T-helper 2 cell treated with Interferon-gamma antibody and Interleukin-4, amounts not matched to agents 5 μg/mL and 100 μg/mL, for 36 hours (primary cell): ENCODE data around the gene MBD5.

Experiments
- DNase-seq: peaks from one replicate; pipeline ENCODE4 v3.0.0; 2021; ENCODE audit warnings: low spot score
- H3K27ac Mint-ChIP-seq: one replicate; pipeline ENCODE4 v1.8.0; 2021; ENCODE audit warnings: mild to moderate bottlenecking, mixed read lengths
- H3K27me3 Mint-ChIP-seq: one replicate; pipeline ENCODE4 v1.8.0; 2021; ENCODE audit warnings: low read depth, mixed read lengths
- H3K36me3 Mint-ChIP-seq: one replicate; pipeline ENCODE4 v1.8.0; 2021; ENCODE audit warnings: low read depth, mixed read lengths
- H3K4me1 Mint-ChIP-seq: one replicate; pipeline ENCODE4 v1.8.0; 2021; ENCODE audit warnings: low read depth, mixed read lengths
- H3K4me3 Mint-ChIP-seq: one replicate; pipeline ENCODE4 v1.8.0; 2022; ENCODE audit warnings: mild to moderate bottlenecking, moderate library complexity, mixed read lengths
- H3K9me3 Mint-ChIP-seq: one replicate; pipeline ENCODE4 v1.8.0; 2021; ENCODE audit warnings: mixed read lengths

Gene MBD5

GRCh38 chr2:148511883-148512282 is 491.0 kb downstream of the MBD5 start:
- DNase-seq = no peak
- Mint-ChIP-seq H3K4me3 (no peak overlapping the region), H3K36me3 (peaks cover 4% of the 10 kb centered on the region), H3K27me3 (no peaks in the 10 kb centered on the region), H3K9me3 (no peaks in the 10 kb centered on the region), H3K27ac (no peak overlapping the region), H3K4me1 (peaks cover 45% of the 10 kb centered on the region)

GRCh38 chr2:148512501-148512900 is 491.6 kb downstream of the MBD5 start:
- Mint-ChIP-seq H3K27me3 (no peaks in the 10 kb centered on the region), H3K4me1 (peaks cover 45% of the 10 kb centered on the region), H3K27ac (peak overlapping the region; percentile 53), H3K4me3 (peak overlapping the region; percentile 39), H3K36me3 (peaks cover 4% of the 10 kb centered on the region), H3K9me3 (no peaks in the 10 kb centered on the region)
- no peak for DNase-seq

- Mint-ChIP-seq H3K4me1 (peaks cover 45% of the 10 kb centered on the region), H3K27ac (no peak overlapping the region), H3K27me3 (no peaks in the 10 kb centered on the region), H3K36me3 (peaks cover 4% of the 10 kb centered on the region), H3K9me3 (no peaks in the 10 kb centered on the region), H3K4me3 (no peak overlapping the region)
- DNase-seq = no peak
Measured at GRCh38 chr2:148513427-148513826, 492.5 kb downstream of the MBD5 start.

- Mint-ChIP-seq H3K4me3 (peak overlapping the region; percentile 2), H3K4me1 (peaks cover 30% of the 10 kb centered on the region), H3K27ac (peak overlapping the region; percentile 68), H3K9me3 (no peaks in the 10 kb centered on the region), H3K36me3 (peaks cover 4% of the 10 kb centered on the region), H3K27me3 (no peaks in the 10 kb centered on the region)
- no peak for DNase-seq
Measured at GRCh38 chr2:148515120-148515519, 494.2 kb downstream of the MBD5 start.

- H3K36me3 Mint-ChIP-seq = peaks cover 4% of the 10 kb centered on the region
- H3K9me3 Mint-ChIP-seq = no peaks in the 10 kb centered on the region
- H3K4me3 Mint-ChIP-seq = peak overlapping the region; percentile 44
- H3K27me3 Mint-ChIP-seq = no peaks in the 10 kb centered on the region
- no peak for DNase-seq
- H3K27ac Mint-ChIP-seq = peak overlapping the region; percentile 60
- peaks cover 29% of the 10 kb centered on the region for H3K4me1 Mint-ChIP-seq
Measured at GRCh38 chr2:148515976-148516375, 495.1 kb downstream of the MBD5 start.

- no peak overlapping the region for H3K4me3 Mint-ChIP-seq
- H3K27ac Mint-ChIP-seq = no peak overlapping the region
- H3K4me1 Mint-ChIP-seq = peaks cover 26% of the 10 kb centered on the region
- peaks cover 3% of the 10 kb centered on the region for H3K36me3 Mint-ChIP-seq
- no peak for DNase-seq
- no peaks in the 10 kb centered on the region for H3K9me3 Mint-ChIP-seq
- no peaks in the 10 kb centered on the region for H3K27me3 Mint-ChIP-seq
Measured at GRCh38 chr2:148517296-148517695, 496.4 kb downstream of the MBD5 start.

- H3K27me3 Mint-ChIP-seq = no peaks in the 10 kb centered on the region
- peaks cover 3% of the 10 kb centered on the region for H3K36me3 Mint-ChIP-seq
- H3K4me1 Mint-ChIP-seq = peaks cover 21% of the 10 kb centered on the region
- H3K9me3 Mint-ChIP-seq = no peaks in the 10 kb centered on the region
- no peak overlapping the region for H3K4me3 Mint-ChIP-seq
- H3K27ac Mint-ChIP-seq = no peak overlapping the region
- DNase-seq = no peak
Measured at GRCh38 chr2:148517822-148518221, 496.9 kb downstream of the MBD5 start.

- DNase-seq = no peak
- H3K4me1 Mint-ChIP-seq = peaks cover 28% of the 10 kb centered on the region
- no peak overlapping the region for H3K27ac Mint-ChIP-seq
- no peak overlapping the region for H3K4me3 Mint-ChIP-seq
- no peaks in the 10 kb centered on the region for H3K9me3 Mint-ChIP-seq
- H3K27me3 Mint-ChIP-seq = no peaks in the 10 kb centered on the region
- peaks cover 3% of the 10 kb centered on the region for H3K36me3 Mint-ChIP-seq
Measured at GRCh38 chr2:148519013-148519412, 498.1 kb downstream of the MBD5 start.

GRCh38 chr2:148521181-148521580 is 500.3 kb downstream of the MBD5 start:
- H3K36me3 Mint-ChIP-seq = no peaks in the 10 kb centered on the region
- H3K27me3 Mint-ChIP-seq = no peaks in the 10 kb centered on the region
- no peak overlapping the region for H3K4me3 Mint-ChIP-seq
- no peaks in the 10 kb centered on the region for H3K9me3 Mint-ChIP-seq
- no peak overlapping the region for H3K27ac Mint-ChIP-seq
- H3K4me1 Mint-ChIP-seq = peaks cover 32% of the 10 kb centered on the region
- DNase-seq = no peak

- no peaks in the 10 kb centered on the region for H3K9me3 Mint-ChIP-seq
- DNase-seq = no peak
- H3K27ac Mint-ChIP-seq = peak overlapping the region; percentile 54
- H3K36me3 Mint-ChIP-seq = no peaks in the 10 kb centered on the region
- H3K4me3 Mint-ChIP-seq = peak overlapping the region; percentile 3
- H3K27me3 Mint-ChIP-seq = no peaks in the 10 kb centered on the region
- peaks cover 51% of the 10 kb centered on the region for H3K4me1 Mint-ChIP-seq
Measured at GRCh38 chr2:148523315-148523714, 502.4 kb downstream of the MBD5 start.

- Mint-ChIP-seq H3K4me3 (peak overlapping the region; percentile 33), H3K27me3 (no peaks in the 10 kb centered on the region), H3K27ac (peak overlapping the region; percentile 76), H3K9me3 (no peaks in the 10 kb centered on the region), H3K4me1 (peaks cover 60% of the 10 kb centered on the region), H3K36me3 (no peaks in the 10 kb centered on the region)
- peak; percentile 68 for DNase-seq
Measured at GRCh38 chr2:148524519-148524919, 503.6 kb downstream of the MBD5 start.

GRCh38 chr2:148525130-148525529 is 504.2 kb downstream of the MBD5 start:
- H3K9me3 Mint-ChIP-seq = no peaks in the 10 kb centered on the region
- peak overlapping the region; percentile 76 for H3K27ac Mint-ChIP-seq
- peak overlapping the region; percentile 33 for H3K4me3 Mint-ChIP-seq
- no peaks in the 10 kb centered on the region for H3K27me3 Mint-ChIP-seq
- no peak for DNase-seq
- H3K4me1 Mint-ChIP-seq = peaks cover 65% of the 10 kb centered on the region
- H3K36me3 Mint-ChIP-seq = no peaks in the 10 kb centered on the region

GRCh38 chr2:148526509-148527346 is 505.8 kb downstream of the MBD5 start:
- peak overlapping the region; percentile 90 for H3K27ac Mint-ChIP-seq
- peak overlapping the region; percentile 81 for H3K4me3 Mint-ChIP-seq
- no peaks in the 10 kb centered on the region for H3K9me3 Mint-ChIP-seq
- no peaks in the 10 kb centered on the region for H3K36me3 Mint-ChIP-seq
- no peaks in the 10 kb centered on the region for H3K27me3 Mint-ChIP-seq
- peaks cover 65% of the 10 kb centered on the region for H3K4me1 Mint-ChIP-seq
- DNase-seq = no peak

GRCh38 chr2:148527488-148528340 is 506.8 kb downstream of the MBD5 start:
- Mint-ChIP-seq H3K4me1 (peaks cover 65% of the 10 kb centered on the region), H3K27ac (peak overlapping the region; percentile 90), H3K9me3 (no peaks in the 10 kb centered on the region), H3K36me3 (no peaks in the 10 kb centered on the region), H3K4me3 (peak overlapping the region; percentile 81), H3K27me3 (no peaks in the 10 kb centered on the region)
- DNase-seq = peak; percentile 28
